Tibial nerve (tissue), 4 donors: ENCODE data around the gene TRAPPC4. TPM values are rescaled to one million over a fixed set of nuclear protein-coding genes. Genes with fewer than 3 reads are reported as not detected.
A peak's percentile ranks its signal among the peaks of the same experiment; 100 is the strongest.
"Not testable (repeated sequence)": the region's sequence is repeated elsewhere in the genome, so short reads cannot be mapped to it uniquely, and the experiment has no call there.

ENCODE experiments used
- DNase-seq, 2 donors: peaks; one replicate each; pipeline ENCODE4 v3.0.0-alpha.2; 2019; ENCODE audit warnings: low spot score in 2 of 2
- H3K27ac ChIP-seq, 4 donors: fragments of 200-600 bp; sonication (generic) in 3 of 4; one replicate each; pipeline ENCODE4 v1.5.1; 2017 to 2019; ENCODE audit warnings: mild to moderate bottlenecking in 1 of 4
- H3K27me3 ChIP-seq, 2 donors: fragments of 200-600 bp; sonication (generic) in 1 of 2; one replicate each; pipeline versions ENCODE4 v1.5.1 to v1.6.0; 2017 to 2019
- H3K36me3 ChIP-seq, 3 donors: fragments of 200-600 bp; sonication (generic); one replicate each; pipeline ENCODE4 v1.5.1; 2018 to 2019
- H3K4me1 ChIP-seq, 4 donors: fragments of 200-600 bp; sonication (generic) in 3 of 4; one replicate each; pipeline ENCODE4 v1.5.1; 2017 to 2019
- H3K4me3 ChIP-seq, 4 donors: fragments of 200-600 bp; sonication (generic) in 3 of 4; one replicate each; pipeline ENCODE4 v1.5.1; 2017 to 2019; ENCODE audit warnings: mild to moderate bottlenecking in 1 of 4, moderate library complexity in 1 of 4
- H3K9me3 ChIP-seq, 4 donors: fragments of 200-600 bp; sonication (generic) in 3 of 4; one replicate each; pipeline ENCODE4 v1.5.1; 2017 to 2019
- EP300 ChIP-seq, 2 donors: sonication (generic); formaldehyde crosslinking; IDR thresholded peaks; one replicate each; pipeline ENCODE4 v1.6.1; 2017; ENCODE audit warnings: antibody characterized with exemption in 2 of 2, mild to moderate bottlenecking in 1 of 2
- POLR2A ChIP-seq, 2 donors: fragments of 450-650 bp; IDR thresholded peaks; one replicate each; pipeline ENCODE4 v1.6.1; 2017; ENCODE audit warnings: antibody characterized with exemption in 2 of 2, mild to moderate bottlenecking in 2 of 2, moderate library complexity in 2 of 2
- WGBS, 2 donors: methylation state at CpG; one replicate each; pipeline ENCODE4 v1.1.5; 2018; 5-methylcytosine and 5-hydroxymethylcytosine counted together
- total RNA-seq, 4 donors: library from RNA; depleted of rRNA; stranded (reverse); fragments of >200 nt; gene quantifications; one replicate each; pipeline ENCODE4 v1.1.0, GENCODE V29; 2016
- TF ChIP-seq, protein P1 (sequence below), 5 experiments: fragments of 200-600 bp in 3 of 5; fragments of 450-650 bp in 2 of 5; sonication (generic) in 3 of 5; IDR thresholded peaks; one replicate each; pipeline ENCODE4 v1.5.1; 2016 to 2019; ENCODE audit warnings: antibody characterized with exemption in 5 of 5, mild to moderate bottlenecking in 3 of 5, moderate library complexity in 2 of 5

Gene TRAPPC4
- total RNA-seq, 4 donors from 2014 or later: 64.7 to 92.0 (median 81.8) TPM

GRCh38 chr11:119012629-119013170 is 5.9 kb upstream of the TRAPPC4 start:
- no peak for DNase-seq
- Histone ChIP-seq H3K9me3 (no peaks in the 10 kb centered on the region), H3K27me3 (no peaks in the 10 kb centered on the region), H3K27ac (no peak overlapping the region), H3K4me1 (peaks cover 0 to 27% (median 15%) of the 10 kb centered on the region in 4 donors), H3K36me3 (peaks cover 5 to 88% (median 48%) of the 10 kb centered on the region in 3 donors), H3K4me3 (no peak overlapping the region)
- WGBS, 2 donors: 75 to 82% methylated on average over 3 of the region's 3 CpGs
- TF ChIP-seq POLR2A (IDR thresholded peaks at IDR 0.05) (no peak), EP300 (IDR thresholded peaks at IDR 0.05) (no peak)
- TF ChIP-seq, protein P1, sequence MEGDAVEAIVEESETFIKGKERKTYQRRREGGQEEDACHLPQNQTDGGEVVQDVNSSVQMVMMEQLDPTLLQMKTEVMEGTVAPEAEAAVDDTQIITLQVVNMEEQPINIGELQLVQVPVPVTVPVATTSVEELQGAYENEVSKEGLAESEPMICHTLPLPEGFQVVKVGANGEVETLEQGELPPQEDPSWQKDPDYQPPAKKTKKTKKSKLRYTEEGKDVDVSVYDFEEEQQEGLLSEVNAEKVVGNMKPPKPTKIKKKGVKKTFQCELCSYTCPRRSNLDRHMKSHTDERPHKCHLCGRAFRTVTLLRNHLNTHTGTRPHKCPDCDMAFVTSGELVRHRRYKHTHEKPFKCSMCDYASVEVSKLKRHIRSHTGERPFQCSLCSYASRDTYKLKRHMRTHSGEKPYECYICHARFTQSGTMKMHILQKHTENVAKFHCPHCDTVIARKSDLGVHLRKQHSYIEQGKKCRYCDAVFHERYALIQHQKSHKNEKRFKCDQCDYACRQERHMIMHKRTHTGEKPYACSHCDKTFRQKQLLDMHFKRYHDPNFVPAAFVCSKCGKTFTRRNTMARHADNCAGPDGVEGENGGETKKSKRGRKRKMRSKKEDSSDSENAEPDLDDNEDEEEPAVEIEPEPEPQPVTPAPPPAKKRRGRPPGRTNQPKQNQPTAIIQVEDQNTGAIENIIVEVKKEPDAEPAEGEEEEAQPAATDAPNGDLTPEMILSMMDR (IDR thresholded peaks at IDR 0.05): no peak

- no peak overlapping the region for H3K4me3 ChIP-seq
- no peaks in the 10 kb centered on the region for H3K9me3 ChIP-seq
- DNase-seq: no peak
- 91 to 93% methylated on average over 17 of the region's 17 CpGs for WGBS, 2 donors
- peaks cover 0 to 28% (median 15%) of the 10 kb centered on the region in 4 donors for H3K4me1 ChIP-seq
- H3K27ac ChIP-seq: no peak overlapping the region
- TF ChIP-seq POLR2A (IDR thresholded peaks at IDR 0.05): no peak
- no peak for TF ChIP-seq EP300 (IDR thresholded peaks at IDR 0.05)
- TF ChIP-seq, protein P1 (IDR thresholded peaks at IDR 0.05): no peak
- no peaks in the 10 kb centered on the region for H3K27me3 ChIP-seq
- peaks cover 5 to 71% (median 48%) of the 10 kb centered on the region in 3 donors for H3K36me3 ChIP-seq
Observed at GRCh38 chr11:119014209-119014924, 4.2 kb upstream of the TRAPPC4 start.

GRCh38 chr11:119015054-119015611 is 3.4 kb upstream of the TRAPPC4 start:
- peaks cover 5 to 65% (median 48%) of the 10 kb centered on the region in 3 donors for H3K36me3 ChIP-seq
- H3K4me3 ChIP-seq: no peak overlapping the region
- no peaks in the 10 kb centered on the region for H3K27me3 ChIP-seq
- peaks cover 0 to 35% (median 20%) of the 10 kb centered on the region in 4 donors for H3K4me1 ChIP-seq
- H3K27ac ChIP-seq: no peak overlapping the region
- TF ChIP-seq POLR2A (IDR thresholded peaks at IDR 0.05) (no peak), EP300 (IDR thresholded peaks at IDR 0.05) (no peak)
- TF ChIP-seq, protein P1 (IDR thresholded peaks at IDR 0.05): no peak
- no peak for DNase-seq
- H3K9me3 ChIP-seq: no peaks in the 10 kb centered on the region
- 70 to 76% methylated on average over 8 of the region's 8 CpGs for WGBS, 2 donors

GRCh38 chr11:119016216-119017009 is 2.2 kb upstream of the TRAPPC4 start:
- no peak for TF ChIP-seq EP300 (IDR thresholded peaks at IDR 0.05)
- no peak for TF ChIP-seq POLR2A (IDR thresholded peaks at IDR 0.05)
- TF ChIP-seq, protein P1 (IDR thresholded peaks at IDR 0.05): no peak
- Histone ChIP-seq H3K4me3 (no peak overlapping the region), H3K27me3 (no peaks in the 10 kb centered on the region), H3K4me1 (peaks cover 0 to 48% (median 28%) of the 10 kb centered on the region in 4 donors), H3K9me3 (no peaks in the 10 kb centered on the region), H3K36me3 (peaks cover 5 to 61% (median 40%) of the 10 kb centered on the region in 3 donors), H3K27ac (peak overlapping the region in 2 of 4 donors; percentile 97)
- 74 to 77% methylated on average over 14 of the region's 14 CpGs for WGBS, 2 donors
- no peak for DNase-seq

DNA sequence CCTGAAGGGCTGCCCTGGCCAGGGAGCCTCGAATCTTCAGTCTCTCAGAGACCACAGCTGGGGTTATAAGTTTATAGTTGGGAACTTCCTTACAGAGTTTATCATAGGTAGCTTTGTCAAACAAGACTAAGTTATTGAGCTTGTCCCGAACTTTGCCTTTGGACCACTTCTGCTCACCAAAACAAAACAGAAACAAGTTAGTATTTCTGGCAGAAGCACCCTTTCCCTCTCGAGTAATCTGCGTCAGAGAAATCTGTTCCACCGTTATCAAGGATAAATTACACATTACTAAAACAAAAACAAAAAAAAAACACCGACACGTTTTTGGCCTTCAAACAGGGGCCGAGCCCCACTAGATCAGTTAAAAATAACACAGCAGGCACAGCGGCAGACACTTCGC is 1.2 kb upstream of the TRAPPC4 start:
- H3K27me3 ChIP-seq, DNase-seq, H3K9me3 ChIP-seq: not testable (repeated sequence)
- H3K4me1 ChIP-seq: peaks cover 0 to 54% (median 29%) of the 10 kb centered on the region in 4 donors
- 3 to 4% methylated on average over 10 of the region's 10 CpGs for WGBS, 2 donors
- H3K36me3 ChIP-seq: peaks cover 5 to 61% (median 39%) of the 10 kb centered on the region in 3 donors
- peak overlapping the region; percentile 85 to 97 (median 94) for H3K27ac ChIP-seq
- H3K4me3 ChIP-seq: peak overlapping the region; percentile 76 to 100 (median 94)
